ENCODE results near the gene ACSL6.

Gene ACSL6

GRCh38 chr5:131994533-131995226 lies 16.8 kb downstream of the ACSL6 start:
- no peak for DNase-seq (ENCODE audit: low read depth)
- no peak for TF ChIP-seq CTCF (conservative IDR thresholded peaks at IDR 0.05; ENCODE audit: low read depth, low read length)
- no peak overlapping the region for H3K4me3 ChIP-seq (ENCODE audit: low read length)

- DNase-seq (ENCODE audit: low read depth), result no peak
- TF ChIP-seq CTCF (conservative IDR thresholded peaks at IDR 0.05; ENCODE audit: low read depth, low read length), result no peak
- H3K4me3 ChIP-seq (ENCODE audit: low read length), result no peak overlapping the region
These were observed 17.4 kb downstream of the ACSL6 start for GRCh38 chr5:131994090-131994489.

- no peak overlapping the region for H3K4me3 ChIP-seq (ENCODE audit: low read length)
- DNase-seq (ENCODE audit: low read depth), result no peak
- no peak for TF ChIP-seq CTCF (conservative IDR thresholded peaks at IDR 0.05; ENCODE audit: low read depth, low read length)
These were observed 17.8 kb downstream of the ACSL6 start for GRCh38 chr5:131993676-131994075.

- no peak overlapping the region for H3K4me3 ChIP-seq (ENCODE audit: low read length)
- DNase-seq (ENCODE audit: low read depth), result no peak
- TF ChIP-seq CTCF (conservative IDR thresholded peaks at IDR 0.05; ENCODE audit: low read depth, low read length), result no peak
These were observed 19.1 kb downstream of the ACSL6 start for GRCh38 chr5:131992370-131992769.

- no peak overlapping the region for H3K4me3 ChIP-seq (ENCODE audit: low read length)
- DNase-seq (ENCODE audit: low read depth), result no peak
- TF ChIP-seq CTCF (conservative IDR thresholded peaks at IDR 0.05; ENCODE audit: low read depth, low read length), result no peak
These were observed 19.7 kb downstream of the ACSL6 start for GRCh38 chr5:131991593-131992324.

- DNase-seq (ENCODE audit: low read depth), result no peak
- no peak overlapping the region for H3K4me3 ChIP-seq (ENCODE audit: low read length)
- TF ChIP-seq CTCF (conservative IDR thresholded peaks at IDR 0.05; ENCODE audit: low read depth, low read length), result no peak
These were observed 20.7 kb downstream of the ACSL6 start for GRCh38 chr5:131990716-131991115.

GRCh38 chr5:131988601-131989000 lies 22.9 kb downstream of the ACSL6 start:
- no peak for DNase-seq (ENCODE audit: low read depth)
- H3K4me3 ChIP-seq (ENCODE audit: low read length), result no peak overlapping the region
- TF ChIP-seq CTCF (conservative IDR thresholded peaks at IDR 0.05; ENCODE audit: low read depth, low read length), result no peak

All from retinal pigment epithelial cell (primary cell).